ENCODE results near the gene SVOPL. TPM values are rescaled to one million over a fixed set of nuclear protein-coding genes. Genes with fewer than 3 reads are reported as not detected.

SVOPL gene, protein sequence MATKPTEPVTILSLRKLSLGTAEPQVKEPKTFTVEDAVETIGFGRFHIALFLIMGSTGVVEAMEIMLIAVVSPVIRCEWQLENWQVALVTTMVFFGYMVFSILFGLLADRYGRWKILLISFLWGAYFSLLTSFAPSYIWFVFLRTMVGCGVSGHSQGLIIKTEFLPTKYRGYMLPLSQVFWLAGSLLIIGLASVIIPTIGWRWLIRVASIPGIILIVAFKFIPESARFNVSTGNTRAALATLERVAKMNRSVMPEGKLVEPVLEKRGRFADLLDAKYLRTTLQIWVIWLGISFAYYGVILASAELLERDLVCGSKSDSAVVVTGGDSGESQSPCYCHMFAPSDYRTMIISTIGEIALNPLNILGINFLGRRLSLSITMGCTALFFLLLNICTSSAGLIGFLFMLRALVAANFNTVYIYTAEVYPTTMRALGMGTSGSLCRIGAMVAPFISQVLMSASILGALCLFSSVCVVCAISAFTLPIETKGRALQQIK
- total RNA-seq (2021): 1.1 and 1.4 TPM in 2 replicates
- long read RNA-seq, partial matches to known transcripts: 0 of 5 reads
- long read RNA-seq, other reads (novel, unspliced or antisense): 5 of 5 reads

DNA sequence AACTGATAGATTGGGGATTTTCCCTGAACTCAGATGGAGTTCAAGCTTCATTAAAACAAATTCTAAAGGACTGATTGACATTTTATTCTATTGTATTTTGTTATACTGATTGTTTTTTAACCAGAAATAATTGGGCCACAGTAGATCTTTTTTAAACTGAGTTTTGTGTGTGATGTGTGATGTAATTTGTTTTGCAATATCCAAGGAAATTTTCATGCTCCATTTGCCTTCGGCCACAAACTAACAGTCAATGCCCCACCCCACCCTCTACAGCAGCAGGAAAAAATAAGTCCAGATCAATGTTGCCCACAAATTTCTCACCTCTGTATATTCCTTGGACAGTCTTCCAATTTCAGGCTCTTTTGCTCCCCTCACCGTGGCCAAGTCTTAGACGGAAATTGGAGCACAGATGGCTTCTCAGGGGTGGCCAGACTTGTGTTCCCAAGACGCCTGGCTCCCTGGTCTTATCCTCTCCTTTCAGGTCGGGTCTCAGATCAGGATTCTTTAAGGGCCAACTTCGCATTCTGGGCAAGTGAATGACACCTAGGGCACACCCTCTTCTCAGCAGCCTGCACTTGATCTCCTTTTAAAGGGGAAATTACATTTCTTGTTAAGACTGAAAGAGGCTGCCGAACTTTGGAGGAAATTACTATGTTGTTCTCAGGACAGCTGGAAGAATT, at the start of gene SVOPL:
Gene SVOPL, minus strand, starts transcription at position 506 of the 680 bp plus-strand sequence. CDS start 22,317 bp downstream, outside the sequence.
- Histone ChIP-seq H2BK5ac (ENCODE audit: insufficient read length, low read length) (no peak within 1 kb of the TSS), H4K91ac (ENCODE audit: insufficient read length, low read depth, low read length) (no peak within 1 kb of the TSS), H3K9ac (ENCODE audit: extremely low read depth, insufficient read length, low read length) (no peak within 1 kb of the TSS), H3K79me1 (ENCODE audit: insufficient read depth, low read depth, low read length, poor library complexity, severe bottlenecking) (no peaks in the 10 kb centered on the region), H3K27ac (ENCODE audit: insufficient read length, low read depth, low read length) (no peak within 1 kb of the TSS), H3K23me2 (ENCODE audit: insufficient read length, low read depth, low read length, poor library complexity, severe bottlenecking) (no peaks in the 10 kb centered on the region), H3K18ac (ENCODE audit: insufficient read length, low read depth, low read length) (no peak within 1 kb of the TSS), H3K14ac (ENCODE audit: insufficient read depth, low read length) (no peak within 1 kb of the TSS), H3K4ac (ENCODE audit: low read depth, low read length) (no peak within 1 kb of the TSS), H4K5ac (ENCODE audit: insufficient read length, low read depth, low read length) (no peak within 1 kb of the TSS), H2BK12ac (ENCODE audit: insufficient read length, low read depth, low read length) (no peak within 1 kb of the TSS), H4K8ac (replicated peaks; ENCODE audit: insufficient read length, low read depth, low read length) (no peak within 1 kb of the TSS), H2BK20ac (ENCODE audit: low read depth, low read length, poor library complexity, severe bottlenecking) (no peak within 1 kb of the TSS), H3K23ac (ENCODE audit: insufficient read length, low read depth, low read length) (no peak within 1 kb of the TSS), H3K56ac (ENCODE audit: insufficient read length, low read depth, low read length) (no peak within 1 kb of the TSS), H3K27me3 (ENCODE audit: insufficient read depth, low read length) (no peaks in the 10 kb centered on the region), H2BK120ac (ENCODE audit: low read depth, low read length, poor library complexity, severe bottlenecking) (no peak within 1 kb of the TSS), H3T11ph (ENCODE audit: low read length) (no peak within 1 kb of the TSS), H3K9me3 (ENCODE audit: control insufficient read depth, low read depth, low read length) (no peaks in the 10 kb centered on the region), H2AFZ (ENCODE audit: low read length) (no peak within 1 kb of the TSS), H4K20me1 (ENCODE audit: control insufficient read depth, insufficient read depth, insufficient read length) (no peaks in the 10 kb centered on the region), H3K4me1 (ENCODE audit: insufficient read depth, low read length) (no peaks in the 10 kb centered on the region), H3K79me2 (ENCODE audit: insufficient read depth, low read length) (no peaks in the 10 kb centered on the region), H2BK15ac (ENCODE audit: low read depth, low read length) (no peak within 1 kb of the TSS), H3K4me2 (ENCODE audit: insufficient read depth, insufficient read length, low read length) (no peak within 1 kb of the TSS), H2AK5ac (ENCODE audit: insufficient read length, low read length) (no peak within 1 kb of the TSS)
- no CpG with 5 or more reads among the region's 7 CpGs for WGBS (ENCODE audit: extremely low coverage, insufficient read length, low lambda C conversion rate)
- peak within 1 kb of the TSS in 1 of 3 experiments; percentile 50; a peak in 1 of 7 replicates for H3K27ac Mint-ChIP-seq
- no peak for DNase-seq
- no peak within 1 kb of the TSS for H3K4me3 Mint-ChIP-seq
- H3K36me3 Mint-ChIP-seq (ENCODE audit: insufficient read depth in 1 of 3, low read depth in 3 of 3): no peaks in the 10 kb centered on the region
- H3K27me3 Mint-ChIP-seq (ENCODE audit: low read depth): no peaks in the 10 kb centered on the region; the same call in 1 of the 2 replicates
- TF ChIP-seq, protein P1, sequence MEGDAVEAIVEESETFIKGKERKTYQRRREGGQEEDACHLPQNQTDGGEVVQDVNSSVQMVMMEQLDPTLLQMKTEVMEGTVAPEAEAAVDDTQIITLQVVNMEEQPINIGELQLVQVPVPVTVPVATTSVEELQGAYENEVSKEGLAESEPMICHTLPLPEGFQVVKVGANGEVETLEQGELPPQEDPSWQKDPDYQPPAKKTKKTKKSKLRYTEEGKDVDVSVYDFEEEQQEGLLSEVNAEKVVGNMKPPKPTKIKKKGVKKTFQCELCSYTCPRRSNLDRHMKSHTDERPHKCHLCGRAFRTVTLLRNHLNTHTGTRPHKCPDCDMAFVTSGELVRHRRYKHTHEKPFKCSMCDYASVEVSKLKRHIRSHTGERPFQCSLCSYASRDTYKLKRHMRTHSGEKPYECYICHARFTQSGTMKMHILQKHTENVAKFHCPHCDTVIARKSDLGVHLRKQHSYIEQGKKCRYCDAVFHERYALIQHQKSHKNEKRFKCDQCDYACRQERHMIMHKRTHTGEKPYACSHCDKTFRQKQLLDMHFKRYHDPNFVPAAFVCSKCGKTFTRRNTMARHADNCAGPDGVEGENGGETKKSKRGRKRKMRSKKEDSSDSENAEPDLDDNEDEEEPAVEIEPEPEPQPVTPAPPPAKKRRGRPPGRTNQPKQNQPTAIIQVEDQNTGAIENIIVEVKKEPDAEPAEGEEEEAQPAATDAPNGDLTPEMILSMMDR (conservative IDR thresholded peaks at IDR 0.05): no peak
- H3K4me1 Mint-ChIP-seq: peaks cover 2 to 4% of the 10 kb centered on the region in 2 experiments
- H3K9me3 Mint-ChIP-seq: no peaks in the 10 kb centered on the region; a peak in 1 of 5 replicates
